Esophagus squamous epithelium (tissue), 4 donors: Measurements from ENCODE around the gene KLHDC7B.

Source experiments
- CTCF ChIP-seq, 6 experiments: fragments of 450-650 bp in 4 of 6; fragments of 200-600 bp in 2 of 6; sonication (generic) in 2 of 6; IDR thresholded peaks; one replicate each; pipeline ENCODE4 v1.5.1; 2016 to 2019; ENCODE audit warnings: antibody characterized with exemption in 6 of 6, mild to moderate bottlenecking in 4 of 6, moderate library complexity in 4 of 6
- POLR2A ChIP-seq, 4 donors: fragments of 450-650 bp; IDR thresholded peaks; one replicate each; pipeline ENCODE4 v1.6.1; 2017; ENCODE audit warnings: antibody characterized with exemption in 4 of 4, mild to moderate bottlenecking in 4 of 4, moderate library complexity in 3 of 4

GRCh38 chr22:50545522-50546325 is at the start of gene KLHDC7B:
- TF ChIP-seq CTCF (IDR thresholded peaks at IDR 0.05) (peak in 2 of 6 experiments; percentile 16 to 26), POLR2A (IDR thresholded peaks at IDR 0.05) (no peak)
